Measurements from ENCODE around the gene MDC1.
"Not testable (repeated sequence)": the region's sequence is repeated elsewhere in the genome, so short reads cannot be mapped to it uniquely, and the experiment has no call there.

MDC1 gene

GRCh38 chr6:30717129-30717844 is at the start of gene MDC1:
Gene MDC1 (minus strand): TSS chr6:30717281. CDS start chr6:30715175, 2,106 bp downstream.
- DNase-seq: peak; percentile 99

- DNase-seq: no peak
Measured at GRCh38 chr6:30766461-30767157, 49.5 kb upstream of the MDC1 start.

GRCh38 chr6:30765495-30765894 is 48.4 kb upstream of the MDC1 start:
- DNase-seq: not testable (repeated sequence)

- not testable (repeated sequence) for DNase-seq
Measured at GRCh38 chr6:30764490-30765043, 47.5 kb upstream of the MDC1 start.

- DNase-seq: no peak
Measured at GRCh38 chr6:30763618-30764489, 46.8 kb upstream of the MDC1 start.

- DNase-seq: no peak
Measured at GRCh38 chr6:30763155-30763617, 46.1 kb upstream of the MDC1 start.

GRCh38 chr6:30761791-30762429 is 44.8 kb upstream of the MDC1 start:
- no peak for DNase-seq

GRCh38 chr6:30760549-30760948 is 43.5 kb upstream of the MDC1 start:
- DNase-seq: no peak

GRCh38 chr6:30759575-30760239 is 42.6 kb upstream of the MDC1 start:
- no peak for DNase-seq

- DNase-seq: no peak
Measured at GRCh38 chr6:30757261-30757904, 40.3 kb upstream of the MDC1 start.

GRCh38 chr6:30756405-30757003 is 39.4 kb upstream of the MDC1 start:
- DNase-seq: not testable (repeated sequence)

- no peak for DNase-seq
Measured at GRCh38 chr6:30754631-30755030, 37.5 kb upstream of the MDC1 start.

- no peak for DNase-seq
Measured at GRCh38 chr6:30752157-30752927, 35.3 kb upstream of the MDC1 start.

- no peak for DNase-seq
Measured at GRCh38 chr6:30750379-30750668, 33.2 kb upstream of the MDC1 start.

- no peak for DNase-seq
Measured at GRCh38 chr6:30749554-30750378, 32.7 kb upstream of the MDC1 start.

GRCh38 chr6:30748851-30749540 is 31.9 kb upstream of the MDC1 start:
- DNase-seq: no peak

- no peak for DNase-seq
Measured at GRCh38 chr6:30747902-30748769, 31.1 kb upstream of the MDC1 start.

GRCh38 chr6:30747300-30747687 is 30.2 kb upstream of the MDC1 start:
- DNase-seq: no peak
